Ascending aorta (tissue), 2 donors: ENCODE results near the gene GSTT4. TPM values are rescaled to one million over a fixed set of nuclear protein-coding genes. Genes with fewer than 3 reads are reported as not detected.

Experiments used
- DNase-seq, 2 donors: peaks; one replicate each; pipeline ENCODE4 v3.0.0-alpha.2; 2019; ENCODE audit warnings: low spot score in 2 of 2
- H3K27ac ChIP-seq, 2 donors: fragments of 200-600 bp; sonication (generic); one replicate each; pipeline ENCODE4 v1.5.1; 2016 to 2017; ENCODE audit warnings: mild to moderate bottlenecking in 1 of 2
- H3K27me3 ChIP-seq: fragments of 200-600 bp; sonication (generic); one replicate; pipeline ENCODE4 v1.5.1; 2017
- H3K36me3 ChIP-seq, 2 donors: fragments of 200-600 bp; sonication (generic); one replicate each; pipeline ENCODE4 v1.5.1; 2016
- H3K4me1 ChIP-seq, 2 donors: fragments of 200-600 bp; sonication (generic); one replicate each; pipeline ENCODE4 v1.5.1; 2016 to 2017; ENCODE audit warnings: mild to moderate bottlenecking in 1 of 2
- H3K4me3 ChIP-seq, 2 donors: fragments of 200-600 bp; sonication (generic); one replicate each; pipeline ENCODE4 v1.5.1; 2016 to 2017; ENCODE audit warnings: mild to moderate bottlenecking in 1 of 2
- H3K9me3 ChIP-seq, 2 donors: fragments of 200-600 bp; sonication (generic); one replicate each; pipeline ENCODE4 v1.5.1; 2016
- CTCF ChIP-seq, 3 experiments: fragments of 200-600 bp in 2 of 3; fragments of 450-650 bp in 1 of 3; sonication (generic) in 2 of 3; IDR thresholded peaks; one replicate each; pipeline ENCODE4 v1.5.1; 2016 to 2019; ENCODE audit warnings: antibody characterized with exemption in 3 of 3, mild to moderate bottlenecking in 1 of 3, moderate library complexity in 1 of 3
- intact Hi-C: fragments of 100-400 bp; cut with DNase I; formaldehyde crosslinking; loops from one replicate; pipeline ENCODE4 v1.15.1; 2023
- total RNA-seq: library from RNA; depleted of rRNA; stranded (reverse); fragments of >200 nt; gene quantifications from one replicate; pipeline ENCODE4 v1.1.0, GENCODE V29; 2016

The GSTT4 gene
- total RNA-seq, 1 donor from 2014 or later: not detected

- DNase-seq: no peak
- intact Hi-C loops: no loop called here
- peaks cover 0 to 3% of the 10 kb centered on the region in 2 donors for H3K36me3 ChIP-seq
- no peak for TF ChIP-seq CTCF (IDR thresholded peaks at IDR 0.05)
- no peak overlapping the region for H3K27ac ChIP-seq
- H3K4me1 ChIP-seq: no peaks in the 10 kb centered on the region
- H3K9me3 ChIP-seq: peaks cover 0 to 5% of the 10 kb centered on the region in 2 donors
- H3K4me3 ChIP-seq: no peak overlapping the region
- H3K27me3 ChIP-seq: no peaks in the 10 kb centered on the region
Measured at GRCh38 chr22:24029304-24029703, 24.1 kb upstream of the GSTT4 start.

- Histone ChIP-seq H3K27ac (no peak overlapping the region), H3K9me3 (peaks cover 0 to 8% of the 10 kb centered on the region in 2 donors), H3K4me1 (no peaks in the 10 kb centered on the region), H3K4me3 (no peak overlapping the region), H3K36me3 (peaks cover 0 to 3% of the 10 kb centered on the region in 2 donors), H3K27me3 (no peaks in the 10 kb centered on the region)
- no peak for TF ChIP-seq CTCF (IDR thresholded peaks at IDR 0.05)
- DNase-seq: no peak
- intact Hi-C loops: no loop called here
Measured at GRCh38 chr22:24028533-24028932, 23.3 kb upstream of the GSTT4 start.

- Histone ChIP-seq H3K9me3 (peaks cover 0 to 8% of the 10 kb centered on the region in 2 donors), H3K4me1 (no peaks in the 10 kb centered on the region), H3K27ac (no peak overlapping the region), H3K27me3 (no peaks in the 10 kb centered on the region), H3K4me3 (no peak overlapping the region), H3K36me3 (peaks cover 0 to 3% of the 10 kb centered on the region in 2 donors)
- no peak for DNase-seq
- TF ChIP-seq CTCF (IDR thresholded peaks at IDR 0.05): no peak
- intact Hi-C loops: no loop called here
Measured at GRCh38 chr22:24027991-24028390, 22.7 kb upstream of the GSTT4 start.

GRCh38 chr22:24027389-24027975 is 22.2 kb upstream of the GSTT4 start:
- TF ChIP-seq CTCF (IDR thresholded peaks at IDR 0.05): no peak
- DNase-seq: no peak
- Histone ChIP-seq H3K27me3 (no peaks in the 10 kb centered on the region), H3K27ac (no peak overlapping the region), H3K36me3 (peaks cover 0 to 3% of the 10 kb centered on the region in 2 donors), H3K4me1 (no peaks in the 10 kb centered on the region), H3K9me3 (peaks cover 0 to 8% of the 10 kb centered on the region in 2 donors), H3K4me3 (no peak overlapping the region)
- intact Hi-C loops: no loop called here

- intact Hi-C loops: no loop called here
- no peaks in the 10 kb centered on the region for H3K27me3 ChIP-seq
- no peak for DNase-seq
- no peak overlapping the region for H3K27ac ChIP-seq
- H3K4me1 ChIP-seq: no peaks in the 10 kb centered on the region
- peaks cover 0 to 8% of the 10 kb centered on the region in 2 donors for H3K9me3 ChIP-seq
- no peak overlapping the region for H3K4me3 ChIP-seq
- no peak for TF ChIP-seq CTCF (IDR thresholded peaks at IDR 0.05)
- H3K36me3 ChIP-seq: peaks cover 0 to 3% of the 10 kb centered on the region in 2 donors
Measured at GRCh38 chr22:24026733-24027132, 21.5 kb upstream of the GSTT4 start.

GRCh38 chr22:24026056-24026455 is 20.8 kb upstream of the GSTT4 start:
- Histone ChIP-seq H3K27ac (no peak overlapping the region), H3K4me3 (no peak overlapping the region), H3K27me3 (no peaks in the 10 kb centered on the region), H3K36me3 (peaks cover 0 to 3% of the 10 kb centered on the region in 2 donors), H3K9me3 (peaks cover 0 to 8% of the 10 kb centered on the region in 2 donors), H3K4me1 (no peaks in the 10 kb centered on the region)
- intact Hi-C loops: no loop called here
- no peak for DNase-seq
- no peak for TF ChIP-seq CTCF (IDR thresholded peaks at IDR 0.05)
